SU-DHL-6 (cell line): Measurements from ENCODE around the gene RAE1.

Source experiments
- EZH2phosphoT487 ChIP-seq: fragments of 200-600 bp; sonication (generic), shearing (Covaris generic); conservative IDR thresholded peaks from 2 replicates; pipeline ENCODE4 v1.6.1; 2018; ENCODE audit warnings: mild to moderate bottlenecking, antibody characterized with exemption, low read length, moderate library complexity, mixed read lengths
- TF ChIP-seq, protein P1 (sequence below): fragments of 200-600 bp; sonication (generic); IDR thresholded peaks from one replicate; pipeline ENCODE4 v1.5.1; 2017; ENCODE audit warnings: antibody characterized with exemption, mild to moderate bottlenecking, low read length, moderate library complexity; ENCODE audit not compliant: insufficient read depth, poor library complexity, severe bottlenecking

DNA sequence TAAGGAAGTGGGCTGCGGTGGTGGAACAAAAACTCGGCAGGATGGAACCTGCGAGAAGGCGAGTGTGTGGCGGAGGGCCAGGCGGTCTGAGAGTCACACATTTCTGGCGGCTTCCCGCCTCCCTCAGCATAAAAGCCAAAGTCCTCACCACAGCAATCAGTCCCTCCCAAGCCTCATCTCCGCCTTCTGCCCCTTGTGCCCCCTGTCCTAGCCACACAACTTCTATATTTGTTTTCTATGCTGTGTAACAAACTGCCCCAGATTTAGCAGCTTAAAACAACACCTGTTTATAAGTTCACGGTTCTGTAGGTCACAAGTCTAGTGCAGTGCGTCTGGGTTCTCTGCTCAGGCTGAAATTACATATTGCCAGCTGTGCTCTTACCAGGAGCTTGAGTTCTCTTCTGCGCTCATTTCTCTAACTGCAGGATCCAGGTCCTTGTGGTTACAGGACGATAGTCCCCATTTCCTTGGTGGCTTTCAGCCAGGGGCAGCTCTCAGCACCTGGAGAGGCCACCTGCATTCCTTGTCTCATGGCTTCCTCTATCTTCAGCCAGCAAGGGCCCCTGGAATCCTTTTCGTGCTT is 33.2 kb upstream of the RAE1 start:
- TF ChIP-seq, protein P1, sequence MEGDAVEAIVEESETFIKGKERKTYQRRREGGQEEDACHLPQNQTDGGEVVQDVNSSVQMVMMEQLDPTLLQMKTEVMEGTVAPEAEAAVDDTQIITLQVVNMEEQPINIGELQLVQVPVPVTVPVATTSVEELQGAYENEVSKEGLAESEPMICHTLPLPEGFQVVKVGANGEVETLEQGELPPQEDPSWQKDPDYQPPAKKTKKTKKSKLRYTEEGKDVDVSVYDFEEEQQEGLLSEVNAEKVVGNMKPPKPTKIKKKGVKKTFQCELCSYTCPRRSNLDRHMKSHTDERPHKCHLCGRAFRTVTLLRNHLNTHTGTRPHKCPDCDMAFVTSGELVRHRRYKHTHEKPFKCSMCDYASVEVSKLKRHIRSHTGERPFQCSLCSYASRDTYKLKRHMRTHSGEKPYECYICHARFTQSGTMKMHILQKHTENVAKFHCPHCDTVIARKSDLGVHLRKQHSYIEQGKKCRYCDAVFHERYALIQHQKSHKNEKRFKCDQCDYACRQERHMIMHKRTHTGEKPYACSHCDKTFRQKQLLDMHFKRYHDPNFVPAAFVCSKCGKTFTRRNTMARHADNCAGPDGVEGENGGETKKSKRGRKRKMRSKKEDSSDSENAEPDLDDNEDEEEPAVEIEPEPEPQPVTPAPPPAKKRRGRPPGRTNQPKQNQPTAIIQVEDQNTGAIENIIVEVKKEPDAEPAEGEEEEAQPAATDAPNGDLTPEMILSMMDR, result no peak
- TF ChIP-seq EZH2phosphoT487, result no peak
